CD14-positive monocyte (primary cell): ENCODE measurements around the gene PLEKHG2. TPM values are rescaled to one million over a fixed set of nuclear protein-coding genes. Genes with fewer than 3 reads are reported as not detected.
A peak's percentile ranks its signal among the peaks of the same experiment; 100 is the strongest.

Experiments used
- DNase-seq, 3 donors: peaks; one replicate each; pipeline ENCODE4 v3.0.0-alpha.2; 2011 to 2022
- H2AFZ ChIP-seq: 2 replicates; pipeline ENCODE4 v1.6.0; 2012; ENCODE audit warnings: mild to moderate bottlenecking, low read depth, low read length, inconsistent platforms; ENCODE audit not compliant: insufficient read depth, poor library complexity, severe bottlenecking
- H3K27ac ChIP-seq, 2 donors: 1 replicate in 1 of 2; 2 replicates in 1 of 2; pipeline ENCODE4 v1.5.1; 2012 to 2013; ENCODE audit warnings: low read length in 2 of 2, control low read depth in 1 of 2, inconsistent platforms in 1 of 2, low read depth in 1 of 2, mild to moderate bottlenecking in 1 of 2
- H3K27me3 ChIP-seq, 2 donors: one replicate each; pipeline versions ENCODE4 v1.6.0 to v1.6.1; 2011 to 2013; ENCODE audit warnings: low read length in 2 of 2; ENCODE audit not compliant: control insufficient read depth in 2 of 2, insufficient read depth in 2 of 2
- H3K36me3 ChIP-seq, 2 donors: replicated peaks in 1 of 2; 1 replicate in 1 of 2; 2 replicates in 1 of 2; pipeline versions ENCODE4 v1.5.1 to v1.6.1; 2012 to 2013; ENCODE audit warnings: low read length in 2 of 2, control low read depth in 1 of 2, inconsistent platforms in 1 of 2, mild to moderate bottlenecking in 1 of 2; ENCODE audit not compliant: insufficient read depth in 2 of 2, control insufficient read depth in 1 of 2
- H3K4me1 ChIP-seq, 2 donors: 1 replicate in 1 of 2; 2 replicates in 1 of 2; pipeline versions ENCODE4 v1.5.1 to v1.6.1; 2012 to 2013; ENCODE audit warnings: low read length in 2 of 2, control low read depth in 1 of 2, inconsistent platforms in 1 of 2, mild to moderate bottlenecking in 1 of 2, moderate library complexity in 1 of 2; ENCODE audit not compliant: insufficient read depth in 2 of 2, control insufficient read depth in 1 of 2
- H3K4me2 ChIP-seq: replicated peaks from 2 replicates; pipeline ENCODE3; 2012; ENCODE audit warnings: low read length, moderate library complexity, mild to moderate bottlenecking; ENCODE audit not compliant: poor library complexity, severe bottlenecking; ENCODE audit errors: extremely low read depth
- H3K4me3 ChIP-seq, 3 experiments: fragments of 200-600 bp in 1 of 3; sonication (generic) in 1 of 3; replicated peaks in 1 of 3; 1 replicate in 2 of 3; 2 replicates in 1 of 3; pipeline ENCODE4 v1.5.1; 2011 to 2013; ENCODE audit warnings: low read length in 3 of 3, mild to moderate bottlenecking in 3 of 3, control low read depth in 2 of 3, low read depth in 2 of 3, inconsistent platforms in 1 of 3, moderate library complexity in 1 of 3
- H3K79me2 ChIP-seq: 2 replicates; pipeline ENCODE4 v1.6.0; 2012; ENCODE audit warnings: mild to moderate bottlenecking, control low read depth, inconsistent platforms, low read length, moderate library complexity; ENCODE audit not compliant: insufficient read depth
- H3K9ac ChIP-seq: 2 replicates; pipeline ENCODE4 v1.6.0; 2017; ENCODE audit warnings: low read length, mild to moderate bottlenecking; ENCODE audit not compliant: insufficient read depth, poor library complexity, severe bottlenecking
- H3K9me3 ChIP-seq, 2 donors: replicated peaks in 1 of 2; 1 replicate in 1 of 2; 2 replicates in 1 of 2; pipeline versions ENCODE4 v1.5.1 to v1.6.1; 2012 to 2013; ENCODE audit warnings: low read length in 2 of 2, control low read depth in 1 of 2; ENCODE audit not compliant: control insufficient read depth in 1 of 2, insufficient read depth in 1 of 2
- H4K20me1 ChIP-seq: 2 replicates; pipeline ENCODE4 v1.6.0; 2012; ENCODE audit warnings: mild to moderate bottlenecking, low read length, control low read depth, moderate library complexity; ENCODE audit not compliant: insufficient read depth
- H3K27ac Mint-ChIP-seq, 7 donors: one replicate each; pipeline ENCODE4 v1.8.0; 2020; ENCODE audit warnings: mild to moderate bottlenecking in 7 of 7, mixed read lengths in 7 of 7, moderate library complexity in 6 of 7, inconsistent platforms in 2 of 7
- H3K27me3 Mint-ChIP-seq, 3 donors: one replicate each; pipeline ENCODE4 v1.8.0; 2021 to 2022; ENCODE audit warnings: low read depth in 3 of 3, mild to moderate bottlenecking in 3 of 3, mixed read lengths in 3 of 3, moderate library complexity in 3 of 3, inconsistent platforms in 1 of 3
- H3K36me3 Mint-ChIP-seq, 2 donors: one replicate each; pipeline ENCODE4 v1.8.0; 2020; ENCODE audit warnings: mixed read lengths in 2 of 2, inconsistent platforms in 1 of 2, mild to moderate bottlenecking in 1 of 2
- H3K4me1 Mint-ChIP-seq: one replicate; pipeline ENCODE4 v1.8.0; 2020; ENCODE audit warnings: mild to moderate bottlenecking, mixed read lengths
- H3K4me3 Mint-ChIP-seq, 2 donors: one replicate each; pipeline ENCODE4 v1.8.0; 2020; ENCODE audit warnings: mild to moderate bottlenecking in 2 of 2, mixed read lengths in 2 of 2, moderate library complexity in 1 of 2
- H3K9me3 Mint-ChIP-seq, 7 donors: one replicate each; pipeline ENCODE4 v1.8.0; 2020 to 2022; ENCODE audit warnings: mixed read lengths in 7 of 7, mild to moderate bottlenecking in 6 of 7, moderate library complexity in 6 of 7, inconsistent platforms in 2 of 7
- CTCF ChIP-seq: fragments of 200-600 bp; IDR thresholded peaks from one replicate; pipeline ENCODE4 v1.8.0; 2022; ENCODE audit warnings: antibody characterized with exemption, mild to moderate bottlenecking
- WGBS: methylation state at CpG from one replicate; pipeline ENCODE4 v1.1.5; 2013; ENCODE audit warnings: missing lambda C conversion rate; ENCODE audit not compliant: insufficient coverage; 5-methylcytosine and 5-hydroxymethylcytosine counted together
- intact Hi-C, 2 donors: fragments of 100-400 bp; cut with micrococcal nuclease; formaldehyde crosslinking; loops; one replicate each; pipeline versions ENCODE4 v1.15.0 to v1.15.1; 2023
- polyA plus RNA-seq, 3 donors: library from polyadenylated mRNA; depleted of rRNA in 1 of 3; unstranded in 2 of 3; stranded (reverse) in 1 of 3; fragments of 300-500 nt in 2 of 3; fragments of >200 nt in 1 of 3; fragmentation: Illumina TruSeq in 2 of 3; gene quantifications; 1 replicate in 2 of 3; 2 replicates in 1 of 3; pipeline ENCODE4 v1.2.3, GENCODE V29; 2012 to 2021

PLEKHG2 gene
- polyA plus RNA-seq, 3 donors, result 0.73 to 202 (median 1.2) TPM

GRCh38 chr19:39397360-39398296 is 14.8 kb upstream of the PLEKHG2 start:
- Histone ChIP-seq H3K9me3 (no peaks in the 10 kb centered on the region), H3K27ac (peak overlapping the region; percentile 97 to 99), H3K79me2 (peaks cover 68% of the 10 kb centered on the region), H3K27me3 (no peaks in the 10 kb centered on the region), H3K4me2 (peak overlapping the region; percentile 73), H2AFZ (no peak overlapping the region), H3K4me3 (peak overlapping the region; percentile 35 to 63 (median 51)), H3K9ac (peak overlapping the region; percentile 92), H3K4me1 (peaks cover 54 to 57% of the 10 kb centered on the region in 2 donors), H3K36me3 (peaks cover 19 to 31% of the 10 kb centered on the region in 2 donors), H4K20me1 (no peaks in the 10 kb centered on the region)
- TF ChIP-seq CTCF, result peak; percentile 94
- Mint-ChIP-seq H3K27ac (peak overlapping the region; percentile 100), H3K9me3 (peaks cover 0 to 4% (median 0%) of the 10 kb centered on the region in 7 donors), H3K27me3 (peaks cover 0 to 5% (median 0%) of the 10 kb centered on the region in 3 donors), H3K36me3 (peaks cover 31 to 68% of the 10 kb centered on the region in 2 donors), H3K4me1 (peaks cover 49% of the 10 kb centered on the region), H3K4me3 (peak overlapping the region; percentile 89 to 93)
- intact Hi-C loops, result loop anchor here (1.0 to 10.0 kb wide), 4 partner anchors 9 to 137 kb away; partner anchors contain the start of genes EID2B (in 1 of the 2), PLEKHG2 (in 1 of the 2) and ZFP36 (in 1 of the 2)
- WGBS, result 25% methylated on average over 4 of the region's 17 CpGs
- peak; percentile 94 to 96 (median 95) for DNase-seq

- TF ChIP-seq CTCF, result no peak
- H3K36me3 Mint-ChIP-seq, result peaks cover 29 to 61% of the 10 kb centered on the region in 2 donors
- peak overlapping the region; percentile 35 to 63 (median 51) for H3K4me3 ChIP-seq
- H3K79me2 ChIP-seq, result peaks cover 70% of the 10 kb centered on the region
- H3K4me1 ChIP-seq, result peaks cover 61 to 63% of the 10 kb centered on the region in 2 donors
- H3K27ac ChIP-seq, result peak overlapping the region; percentile 97 to 99
- no peak overlapping the region for H2AFZ ChIP-seq
- H3K4me2 ChIP-seq, result peak overlapping the region; percentile 73
- intact Hi-C loops, result loop anchor here (1.0 to 10.0 kb wide), 3 partner anchors 8 to 136 kb away; partner anchors contain the start of genes EID2B (in 1 of the 2), PLEKHG2 (in 1 of the 2) and ZFP36 (in 1 of the 2)
- peaks cover 0 to 4% (median 0%) of the 10 kb centered on the region in 7 donors for H3K9me3 Mint-ChIP-seq
- peaks cover 19 to 29% of the 10 kb centered on the region in 2 donors for H3K36me3 ChIP-seq
- H3K27me3 ChIP-seq, result no peaks in the 10 kb centered on the region
- peaks cover 49% of the 10 kb centered on the region for H3K4me1 Mint-ChIP-seq
- 4% methylated on average over 10 of the region's 11 CpGs for WGBS
- peak; percentile 99 to 100 (median 99) for DNase-seq
- peak overlapping the region; percentile 100 for H3K27ac Mint-ChIP-seq
- H3K27me3 Mint-ChIP-seq, result peaks cover 0 to 5% (median 2%) of the 10 kb centered on the region in 3 donors
- H4K20me1 ChIP-seq, result no peaks in the 10 kb centered on the region
- H3K9ac ChIP-seq, result peak overlapping the region; percentile 92
- H3K4me3 Mint-ChIP-seq, result peak overlapping the region; percentile 89 to 93
- H3K9me3 ChIP-seq, result no peaks in the 10 kb centered on the region
Observed at GRCh38 chr19:39398297-39398864, 14.1 kb upstream of the PLEKHG2 start.
